Esophagus muscularis mucosa (tissue), 4 donors: ENCODE data around the gene THADA. TPM values are rescaled to one million over a fixed set of nuclear protein-coding genes. Genes with fewer than 3 reads are reported as not detected.

ENCODE experiments used
- DNase-seq: peaks from one replicate; pipeline ENCODE4 v3.0.0-alpha.2; 2017; ENCODE audit errors: extremely low spot score
- H3K27ac ChIP-seq, 4 donors: fragments of 200-600 bp; sonication (generic); replicated peaks in 1 of 4; 1 replicate in 3 of 4; 2 replicates in 1 of 4; pipeline ENCODE4 v1.5.1; 2016 to 2019; ENCODE audit warnings: mild to moderate bottlenecking in 1 of 4
- H3K27me3 ChIP-seq, 4 donors: fragments of 200-600 bp; sonication (generic); one replicate each; pipeline versions ENCODE4 v1.5.1 to v1.6.0; 2016 to 2019
- H3K36me3 ChIP-seq, 4 donors: fragments of 200-600 bp; sonication (generic); one replicate each; pipeline ENCODE4 v1.5.1; 2016 to 2019
- H3K4me1 ChIP-seq, 4 donors: fragments of 200-600 bp; sonication (generic); one replicate each; pipeline ENCODE4 v1.5.1; 2016 to 2019
- H3K4me3 ChIP-seq, 4 donors: fragments of 200-600 bp; sonication (generic); 1 replicate in 2 of 4; 2 replicates in 2 of 4; pipeline ENCODE4 v1.5.1; 2016 to 2019; ENCODE audit warnings: mild to moderate bottlenecking in 4 of 4, moderate library complexity in 1 of 4
- H3K9me3 ChIP-seq, 4 donors: fragments of 200-600 bp; sonication (generic); 1 replicate in 3 of 4; 2 replicates in 1 of 4; pipeline ENCODE4 v1.5.1; 2016 to 2019
- EP300 ChIP-seq: sonication (generic); formaldehyde crosslinking; IDR thresholded peaks from one replicate; pipeline ENCODE4 v1.6.1; 2017; ENCODE audit warnings: antibody characterized with exemption
- POLR2A ChIP-seq: fragments of 450-650 bp; IDR thresholded peaks from one replicate; pipeline ENCODE4 v1.6.1; 2017; ENCODE audit warnings: antibody characterized with exemption, moderate library complexity, mild to moderate bottlenecking, low read depth
- POLR2AphosphoS5 ChIP-seq, 2 donors: sonication (generic); formaldehyde crosslinking; IDR thresholded peaks; one replicate each; pipeline ENCODE4 v1.6.1; 2017; ENCODE audit warnings: antibody characterized with exemption in 2 of 2
- WGBS: methylation state at CpG from one replicate; pipeline ENCODE4 v1.1.5; 2018; 5-methylcytosine and 5-hydroxymethylcytosine counted together
- intact Hi-C: fragments of 100-400 bp; cut with DNase I; formaldehyde crosslinking; loops from one replicate; pipeline ENCODE4 v1.15.1; 2023
- total RNA-seq, 4 donors: library from RNA; depleted of rRNA; stranded (reverse); fragments of >200 nt; gene quantifications; one replicate each; pipeline versions ENCODE4 v1.1.0 to v1.2.1, GENCODE V29; 2016
- TF ChIP-seq, protein P1 (sequence below), 3 experiments: fragments of 200-600 bp in 2 of 3; fragments of 450-650 bp in 1 of 3; sonication (generic) in 2 of 3; IDR thresholded peaks; one replicate each; pipeline ENCODE4 v1.5.1; 2017 to 2019; ENCODE audit warnings: antibody characterized with exemption in 3 of 3, mild to moderate bottlenecking in 2 of 3, moderate library complexity in 1 of 3

The THADA gene
- total RNA-seq, 4 donors from 2014 or later, result 17.2 to 28.7 (median 21.3) TPM

DNA sequence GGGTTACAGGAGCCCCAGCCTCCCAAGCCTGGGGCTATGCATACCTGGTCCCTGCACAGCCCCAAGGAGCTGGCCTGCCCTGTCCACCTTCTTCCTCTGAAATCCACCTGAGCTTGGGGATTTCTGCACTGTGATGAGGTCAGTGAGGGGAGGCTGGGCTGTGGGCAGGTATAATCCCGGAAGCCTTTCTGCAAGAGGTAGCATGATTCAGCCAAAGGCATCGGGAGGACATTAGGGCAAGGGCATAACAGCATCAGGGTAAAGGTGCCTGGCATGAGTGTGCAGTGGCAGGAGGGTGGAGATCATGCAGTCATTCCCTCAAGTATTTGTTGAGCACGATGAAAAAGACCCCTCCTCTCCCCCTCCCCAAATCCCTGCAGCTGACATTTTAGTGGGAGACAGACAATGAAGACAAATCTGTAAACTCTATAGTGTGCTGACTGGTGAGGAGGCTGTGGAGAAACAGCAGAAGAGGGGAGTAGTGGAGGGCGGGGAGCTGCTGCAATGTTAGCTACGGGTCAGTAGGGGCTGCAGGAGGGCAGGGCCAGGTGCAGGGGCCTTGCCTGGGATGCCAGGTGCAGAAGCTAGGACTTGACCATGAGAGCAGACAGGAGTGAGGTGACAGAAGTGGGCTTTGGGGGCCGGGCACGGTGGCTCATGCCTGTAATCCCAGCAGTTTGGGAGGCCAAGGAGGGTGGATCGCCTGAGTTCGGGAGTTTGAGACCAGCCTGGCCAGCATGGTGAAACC is 388.1 kb downstream of the THADA start:
- Histone ChIP-seq H3K9me3 (no peaks in the 10 kb centered on the region), H3K27ac (no peak overlapping the region), H3K27me3 (peaks cover 0 to 3% (median 0%) of the 10 kb centered on the region in 4 donors), H3K36me3 (no peaks in the 10 kb centered on the region), H3K4me3 (no peak overlapping the region), H3K4me1 (peaks cover 5 to 17% (median 15%) of the 10 kb centered on the region in 4 donors)
- DNase-seq, result no peak
- TF ChIP-seq EP300, result no peak
- TF ChIP-seq, protein P1, sequence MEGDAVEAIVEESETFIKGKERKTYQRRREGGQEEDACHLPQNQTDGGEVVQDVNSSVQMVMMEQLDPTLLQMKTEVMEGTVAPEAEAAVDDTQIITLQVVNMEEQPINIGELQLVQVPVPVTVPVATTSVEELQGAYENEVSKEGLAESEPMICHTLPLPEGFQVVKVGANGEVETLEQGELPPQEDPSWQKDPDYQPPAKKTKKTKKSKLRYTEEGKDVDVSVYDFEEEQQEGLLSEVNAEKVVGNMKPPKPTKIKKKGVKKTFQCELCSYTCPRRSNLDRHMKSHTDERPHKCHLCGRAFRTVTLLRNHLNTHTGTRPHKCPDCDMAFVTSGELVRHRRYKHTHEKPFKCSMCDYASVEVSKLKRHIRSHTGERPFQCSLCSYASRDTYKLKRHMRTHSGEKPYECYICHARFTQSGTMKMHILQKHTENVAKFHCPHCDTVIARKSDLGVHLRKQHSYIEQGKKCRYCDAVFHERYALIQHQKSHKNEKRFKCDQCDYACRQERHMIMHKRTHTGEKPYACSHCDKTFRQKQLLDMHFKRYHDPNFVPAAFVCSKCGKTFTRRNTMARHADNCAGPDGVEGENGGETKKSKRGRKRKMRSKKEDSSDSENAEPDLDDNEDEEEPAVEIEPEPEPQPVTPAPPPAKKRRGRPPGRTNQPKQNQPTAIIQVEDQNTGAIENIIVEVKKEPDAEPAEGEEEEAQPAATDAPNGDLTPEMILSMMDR (IDR thresholded peaks at IDR 0.05), result no peak
- TF ChIP-seq POLR2A, result no peak
- no peak for TF ChIP-seq POLR2AphosphoS5 (IDR thresholded peaks at IDR 0.05)
- 79% methylated on average over 8 of the region's 9 CpGs for WGBS
- intact Hi-C loops, result no loop called here

- no peak overlapping the region for H3K27ac ChIP-seq
- TF ChIP-seq POLR2A, result no peak
- no peak for TF ChIP-seq POLR2AphosphoS5 (IDR thresholded peaks at IDR 0.05)
- no peak for TF ChIP-seq EP300
- TF ChIP-seq, protein P1 (IDR thresholded peaks at IDR 0.05), result no peak
- intact Hi-C loops, result no loop called here
- H3K36me3 ChIP-seq, result no peaks in the 10 kb centered on the region
- no peak overlapping the region for H3K4me3 ChIP-seq
- 95% methylated on average over 5 of the region's 7 CpGs for WGBS
- peaks cover 5 to 17% (median 15%) of the 10 kb centered on the region in 4 donors for H3K4me1 ChIP-seq
- DNase-seq, result no peak
- peaks cover 0 to 3% (median 0%) of the 10 kb centered on the region in 4 donors for H3K27me3 ChIP-seq
- no peaks in the 10 kb centered on the region for H3K9me3 ChIP-seq
Observed at GRCh38 chr2:43206602-43207001, 389.2 kb downstream of the THADA start.

GRCh38 chr2:43203373-43203772 is 392.5 kb downstream of the THADA start:
- H3K9me3 ChIP-seq, result no peaks in the 10 kb centered on the region
- H3K4me3 ChIP-seq, result no peak overlapping the region
- 94% methylated on average over 11 of the region's 11 CpGs for WGBS
- no peak overlapping the region for H3K27ac ChIP-seq
- intact Hi-C loops, result no loop called here
- no peak for DNase-seq
- TF ChIP-seq EP300 (no peak), POLR2A (no peak), POLR2AphosphoS5 (IDR thresholded peaks at IDR 0.05) (no peak)
- TF ChIP-seq, protein P1 (IDR thresholded peaks at IDR 0.05), result no peak
- no peaks in the 10 kb centered on the region for H3K27me3 ChIP-seq
- no peaks in the 10 kb centered on the region for H3K4me1 ChIP-seq
- no peaks in the 10 kb centered on the region for H3K36me3 ChIP-seq

DNA sequence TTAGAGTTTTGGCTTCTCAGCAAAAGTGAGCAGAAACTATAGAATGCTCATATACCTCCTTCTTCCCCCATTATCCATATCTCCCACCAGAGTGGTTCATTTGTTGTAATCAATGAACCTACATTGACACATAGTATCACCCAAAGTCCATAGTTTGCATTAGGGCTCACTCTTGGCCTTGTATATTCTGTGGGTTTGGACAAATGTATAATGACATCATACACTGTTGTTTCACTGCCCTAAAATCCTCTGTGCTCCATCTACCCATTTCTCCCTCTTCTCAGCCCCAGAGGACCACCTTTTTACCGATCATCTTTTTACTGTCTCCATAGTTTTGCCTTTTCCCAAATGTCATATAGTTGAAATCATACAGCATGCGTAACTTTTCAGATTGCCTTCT is 393.5 kb downstream of the THADA start:
- Histone ChIP-seq H3K27ac (no peak overlapping the region), H3K9me3 (no peaks in the 10 kb centered on the region), H3K27me3 (no peaks in the 10 kb centered on the region), H3K4me1 (no peaks in the 10 kb centered on the region), H3K36me3 (no peaks in the 10 kb centered on the region), H3K4me3 (no peak overlapping the region)
- WGBS, result 48% methylated on average over 2 of the region's 2 CpGs
- intact Hi-C loops, result no loop called here
- TF ChIP-seq, protein P1 (IDR thresholded peaks at IDR 0.05), result no peak
- TF ChIP-seq POLR2AphosphoS5 (IDR thresholded peaks at IDR 0.05) (no peak), EP300 (no peak), POLR2A (no peak)
- no peak for DNase-seq
